GM12878 (cell line): ENCODE measurements around the gene PRDX3. TPM values are rescaled to one million over a fixed set of nuclear protein-coding genes. Genes with fewer than 3 reads are reported as not detected.

ENCODE experiments used
- BCL11A ChIP-seq: IDR thresholded peaks from 2 replicates; pipeline ENCODE4 v1.6.1; 2011; ENCODE audit warnings: low read depth, low read length
- BMI1 ChIP-seq: fragments of 450-650 bp; IDR thresholded peaks from 2 replicates; pipeline ENCODE4 v1.6.1; 2016; ENCODE audit warnings: mild to moderate bottlenecking, moderate library complexity, borderline replicate concordance
- CHD1 ChIP-seq: IDR thresholded peaks from 2 replicates; pipeline ENCODE4 v1.6.1; 2012; ENCODE audit warnings: low read depth, low read length, improper control_type of control experiment
- EP300 ChIP-seq, 2 experiments: fragments of 150-350 bp in 1 of 2; IDR thresholded peaks; 2 replicates each; pipeline ENCODE4 v1.6.1; 2011 to 2012; ENCODE audit warnings: low read depth in 2 of 2, low read length in 2 of 2, borderline replicate concordance in 1 of 2, improper control_type of control experiment in 1 of 2, inconsistent platforms in 1 of 2; ENCODE audit not compliant: control insufficient read depth in 1 of 2
- ETV6 ChIP-seq, 2 experiments: fragments of 450-650 bp in 1 of 2; IDR thresholded peaks in 1 of 2; conservative IDR thresholded peaks in 1 of 2; 2 replicates each; pipeline ENCODE4 v1.6.1; 2014; ENCODE audit warnings: antibody characterized with exemption in 1 of 2, borderline replicate concordance in 1 of 2, low read depth in 1 of 2, mild to moderate bottlenecking in 1 of 2, moderate library complexity in 1 of 2
- FOXM1 ChIP-seq: IDR thresholded peaks from 2 replicates; pipeline ENCODE4 v1.6.1; 2012; ENCODE audit warnings: low read depth, mild to moderate bottlenecking, inconsistent platforms, low read length, moderate library complexity
- JUNB ChIP-seq: IDR thresholded peaks from 2 replicates; pipeline ENCODE4 v1.6.1; 2016; ENCODE audit warnings: antibody characterized with exemption, mild to moderate bottlenecking
- MYB ChIP-seq: fragments of 150-350 bp; IDR thresholded peaks from 2 replicates; pipeline ENCODE4 v1.6.1; 2014; ENCODE audit warnings: mild to moderate bottlenecking, low read depth, low read length, borderline replicate concordance
- NFYA ChIP-seq: IDR thresholded peaks from 2 replicates; pipeline ENCODE4 v1.6.1; 2011; ENCODE audit warnings: low read depth, mild to moderate bottlenecking, low read length, improper control_type of control experiment, borderline replicate concordance
- NRF1 ChIP-seq: conservative IDR thresholded peaks from 2 replicates; pipeline ENCODE4 v1.6.1; 2011; ENCODE audit warnings: mild to moderate bottlenecking, low read depth, low read length, improper control_type of control experiment
- POLR2AphosphoS2 ChIP-seq: IDR thresholded peaks from 2 replicates; pipeline ENCODE4 v1.6.1; 2011; ENCODE audit warnings: low read depth, mild to moderate bottlenecking, low read length, improper control_type of control experiment, moderate library complexity
- RBBP5 ChIP-seq: fragments of 200-600 bp; sonication (generic); conservative IDR thresholded peaks from 2 replicates; pipeline ENCODE4 v1.6.1; 2016
- RFX5 ChIP-seq: IDR thresholded peaks from 2 replicates; pipeline ENCODE4 v1.6.1; 2011; ENCODE audit warnings: low read depth, low read length, improper control_type of control experiment
- SMC3 ChIP-seq: IDR thresholded peaks from 2 replicates; pipeline ENCODE4 v1.6.1; 2011; ENCODE audit warnings: low read length, improper control_type of control experiment, borderline replicate concordance
- SPI1 ChIP-seq: IDR thresholded peaks from 2 replicates; pipeline ENCODE4 v1.6.1; 2011; ENCODE audit warnings: low read depth, mild to moderate bottlenecking, low read length, moderate library complexity, borderline replicate concordance; ENCODE audit not compliant: insufficient read depth
- SREBF2 ChIP-seq: IDR thresholded peaks from 2 replicates; pipeline ENCODE4 v1.6.1; 2012; ENCODE audit warnings: mild to moderate bottlenecking, low read length
- ZNF217 ChIP-seq: fragments of 450-650 bp; IDR thresholded peaks from 2 replicates; pipeline ENCODE4 v1.6.1; 2017; ENCODE audit warnings: antibody characterized with exemption, mild to moderate bottlenecking
- ZNF384 ChIP-seq: IDR thresholded peaks from 2 replicates; pipeline ENCODE4 v1.6.1; 2012; ENCODE audit warnings: low read depth, mild to moderate bottlenecking, low read length, improper control_type of control experiment, borderline replicate concordance
- polyA plus RNA-seq, 11 experiments: library from polyadenylated mRNA; depleted of rRNA in 4 of 11; unstranded in 6 of 11; stranded (reverse) in 5 of 11; fragments of >200 nt; fragmentation: Nextera tagmentation in 4 of 11; fragmentation: Illumina TruSeq in 1 of 11; extraction: Ambion mirVana in 4 of 11; extraction: Trizol in 1 of 11; gene quantifications; 1 replicate in 1 of 11; 2 replicates in 10 of 11; pipeline versions ENCODE4 v1.2.1 to v1.2.3, GENCODE V29; 2011 to 2016; ENCODE audit warnings: inconsistent platforms in 2 of 11, missing spikeins in 2 of 11, low read depth in 1 of 11
- total RNA-seq, 4 experiments: library from RNA; depleted of rRNA in 3 of 4; stranded (reverse); fragments of >200 nt in 3 of 4; fragmentation: Illumina TruSeq in 1 of 4; extraction: Trizol in 1 of 4; gene quantifications; 2 replicates each; pipeline versions ENCODE4 v1.2.1 to v1.2.3, GENCODE V29; 2013 to 2021
- TF ChIP-seq, protein P1 (sequence below): fragments of 450-650 bp; IDR thresholded peaks from 2 replicates; pipeline ENCODE4 v1.6.1; 2017; ENCODE audit warnings: antibody characterized with exemption, mild to moderate bottlenecking, moderate library complexity
- TF ChIP-seq, protein P2 (sequence below): fragments of 450-650 bp; IDR thresholded peaks from 2 replicates; pipeline ENCODE4 v1.6.1; 2017; ENCODE audit warnings: borderline replicate concordance
- TF ChIP-seq, protein P3 (sequence below): IDR thresholded peaks from 2 replicates; pipeline ENCODE4 v1.6.1; 2011; ENCODE audit warnings: borderline replicate concordance, low read depth, mild to moderate bottlenecking, moderate library complexity, low read length; ENCODE audit not compliant: insufficient read depth, poor library complexity, severe bottlenecking
- TF ChIP-seq, protein P4 (sequence below): fragments of 450-650 bp; conservative IDR thresholded peaks from 2 replicates; pipeline ENCODE4 v1.6.1; 2017; ENCODE audit warnings: mild to moderate bottlenecking, moderate library complexity

Gene PRDX3
- total and polyA plus RNA-seq, 10 of the 15 experiments (the other 5 are each of a cell fraction or from before 2014, with no cell fraction given) = 195 to 1,431 (median 398) TPM

DNA sequence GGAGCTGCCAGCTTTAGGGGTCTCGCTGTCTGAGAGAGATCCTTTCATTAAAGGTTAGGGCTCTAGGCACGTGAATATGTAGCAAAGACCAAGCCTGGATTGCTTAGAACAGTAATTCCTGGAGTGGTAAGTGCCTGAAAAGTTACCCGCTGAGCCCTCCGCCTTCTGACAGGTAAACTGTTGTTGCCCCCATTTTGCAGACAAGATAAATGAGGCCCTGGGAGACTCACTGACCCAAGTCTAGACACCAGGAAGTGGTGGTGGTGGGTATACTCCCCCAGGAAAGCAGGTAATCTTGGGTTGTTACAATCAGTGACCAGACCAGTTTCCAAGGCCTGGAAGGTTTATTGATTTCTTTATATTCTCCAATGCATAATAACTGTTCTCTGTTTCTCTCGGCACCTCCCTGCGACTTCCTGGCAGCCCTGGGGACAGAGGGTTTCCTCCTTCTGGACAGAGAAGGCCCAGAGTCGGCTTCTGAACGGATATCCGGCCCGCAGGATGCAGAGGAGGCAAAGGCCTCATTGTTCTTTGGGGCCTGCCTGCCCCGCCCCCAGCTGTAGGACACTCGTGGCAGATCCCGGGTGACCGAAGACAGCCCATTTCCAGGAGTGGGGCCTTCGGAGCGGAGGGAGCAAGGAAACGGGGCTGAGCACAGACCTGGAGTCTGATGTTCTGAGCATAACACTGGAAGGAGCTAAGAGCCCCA is 27.4 kb upstream of the PRDX3 start (continued):
- TF ChIP-seq, protein P1, sequence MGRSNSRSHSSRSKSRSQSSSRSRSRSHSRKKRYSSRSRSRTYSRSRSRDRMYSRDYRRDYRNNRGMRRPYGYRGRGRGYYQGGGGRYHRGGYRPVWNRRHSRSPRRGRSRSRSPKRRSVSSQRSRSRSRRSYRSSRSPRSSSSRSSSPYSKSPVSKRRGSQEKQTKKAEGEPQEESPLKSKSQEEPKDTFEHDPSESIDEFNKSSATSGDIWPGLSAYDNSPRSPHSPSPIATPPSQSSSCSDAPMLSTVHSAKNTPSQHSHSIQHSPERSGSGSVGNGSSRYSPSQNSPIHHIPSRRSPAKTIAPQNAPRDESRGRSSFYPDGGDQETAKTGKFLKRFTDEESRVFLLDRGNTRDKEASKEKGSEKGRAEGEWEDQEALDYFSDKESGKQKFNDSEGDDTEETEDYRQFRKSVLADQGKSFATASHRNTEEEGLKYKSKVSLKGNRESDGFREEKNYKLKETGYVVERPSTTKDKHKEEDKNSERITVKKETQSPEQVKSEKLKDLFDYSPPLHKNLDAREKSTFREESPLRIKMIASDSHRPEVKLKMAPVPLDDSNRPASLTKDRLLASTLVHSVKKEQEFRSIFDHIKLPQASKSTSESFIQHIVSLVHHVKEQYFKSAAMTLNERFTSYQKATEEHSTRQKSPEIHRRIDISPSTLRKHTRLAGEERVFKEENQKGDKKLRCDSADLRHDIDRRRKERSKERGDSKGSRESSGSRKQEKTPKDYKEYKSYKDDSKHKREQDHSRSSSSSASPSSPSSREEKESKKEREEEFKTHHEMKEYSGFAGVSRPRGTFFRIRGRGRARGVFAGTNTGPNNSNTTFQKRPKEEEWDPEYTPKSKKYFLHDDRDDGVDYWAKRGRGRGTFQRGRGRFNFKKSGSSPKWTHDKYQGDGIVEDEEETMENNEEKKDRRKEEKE = no peak
- TF ChIP-seq CHD1 (no peak), POLR2AphosphoS2 (0 out of 2 replicates have a peak, but pooled peaks have one; percentile 53), RBBP5 (no peak), FOXM1 (no peak), NRF1 (no peak), ETV6 (conservative IDR thresholded peaks at IDR 0.05 in 1 of 2, IDR thresholded peaks at IDR 0.05 in 1 of 2; ENCODE audit: borderline replicate concordance in 1 of 2, low read depth in 1 of 2) (no peak; a peak in 2 of 4 replicates), SREBF2 (no peak), ZNF384 (no peak), SPI1 (peak; percentile 7; the same call in 1 of the 2 replicates), BCL11A (no peak), RFX5 (no peak), NFYA (no peak), MYB (no peak), EP300 (IDR thresholded peaks at IDR 0.05; ENCODE audit: borderline replicate concordance in 1 of 2, control insufficient read depth in 1 of 2, low read depth in 2 of 2, low read length in 2 of 2) (no peak), JUNB (no peak), SMC3 (no peak), ZNF217 (no peak), BMI1 (no peak)
- TF ChIP-seq, protein P2, sequence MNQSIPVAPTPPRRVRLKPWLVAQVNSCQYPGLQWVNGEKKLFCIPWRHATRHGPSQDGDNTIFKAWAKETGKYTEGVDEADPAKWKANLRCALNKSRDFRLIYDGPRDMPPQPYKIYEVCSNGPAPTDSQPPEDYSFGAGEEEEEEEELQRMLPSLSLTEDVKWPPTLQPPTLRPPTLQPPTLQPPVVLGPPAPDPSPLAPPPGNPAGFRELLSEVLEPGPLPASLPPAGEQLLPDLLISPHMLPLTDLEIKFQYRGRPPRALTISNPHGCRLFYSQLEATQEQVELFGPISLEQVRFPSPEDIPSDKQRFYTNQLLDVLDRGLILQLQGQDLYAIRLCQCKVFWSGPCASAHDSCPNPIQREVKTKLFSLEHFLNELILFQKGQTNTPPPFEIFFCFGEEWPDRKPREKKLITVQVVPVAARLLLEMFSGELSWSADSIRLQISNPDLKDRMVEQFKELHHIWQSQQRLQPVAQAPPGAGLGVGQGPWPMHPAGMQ = no peak
- TF ChIP-seq, protein P3, sequence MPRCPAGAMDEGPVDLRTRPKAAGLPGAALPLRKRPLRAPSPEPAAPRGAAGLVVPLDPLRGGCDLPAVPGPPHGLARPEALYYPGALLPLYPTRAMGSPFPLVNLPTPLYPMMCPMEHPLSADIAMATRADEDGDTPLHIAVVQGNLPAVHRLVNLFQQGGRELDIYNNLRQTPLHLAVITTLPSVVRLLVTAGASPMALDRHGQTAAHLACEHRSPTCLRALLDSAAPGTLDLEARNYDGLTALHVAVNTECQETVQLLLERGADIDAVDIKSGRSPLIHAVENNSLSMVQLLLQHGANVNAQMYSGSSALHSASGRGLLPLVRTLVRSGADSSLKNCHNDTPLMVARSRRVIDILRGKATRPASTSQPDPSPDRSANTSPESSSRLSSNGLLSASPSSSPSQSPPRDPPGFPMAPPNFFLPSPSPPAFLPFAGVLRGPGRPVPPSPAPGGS = no peak
- TF ChIP-seq, protein P4, sequence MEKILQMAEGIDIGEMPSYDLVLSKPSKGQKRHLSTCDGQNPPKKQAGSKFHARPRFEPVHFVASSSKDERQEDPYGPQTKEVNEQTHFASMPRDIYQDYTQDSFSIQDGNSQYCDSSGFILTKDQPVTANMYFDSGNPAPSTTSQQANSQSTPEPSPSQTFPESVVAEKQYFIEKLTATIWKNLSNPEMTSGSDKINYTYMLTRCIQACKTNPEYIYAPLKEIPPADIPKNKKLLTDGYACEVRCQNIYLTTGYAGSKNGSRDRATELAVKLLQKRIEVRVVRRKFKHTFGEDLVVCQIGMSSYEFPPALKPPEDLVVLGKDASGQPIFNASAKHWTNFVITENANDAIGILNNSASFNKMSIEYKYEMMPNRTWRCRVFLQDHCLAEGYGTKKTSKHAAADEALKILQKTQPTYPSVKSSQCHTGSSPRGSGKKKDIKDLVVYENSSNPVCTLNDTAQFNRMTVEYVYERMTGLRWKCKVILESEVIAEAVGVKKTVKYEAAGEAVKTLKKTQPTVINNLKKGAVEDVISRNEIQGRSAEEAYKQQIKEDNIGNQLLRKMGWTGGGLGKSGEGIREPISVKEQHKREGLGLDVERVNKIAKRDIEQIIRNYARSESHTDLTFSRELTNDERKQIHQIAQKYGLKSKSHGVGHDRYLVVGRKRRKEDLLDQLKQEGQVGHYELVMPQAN = no peak
